H4 (cell line): ENCODE results near the gene DOK5. TPM values are rescaled to one million over a fixed set of nuclear protein-coding genes. Genes with fewer than 3 reads are reported as not detected.

Experiments used
- DNase-seq: peaks from one replicate; pipeline ENCODE4 v3.0.0-alpha.2; 2015; ENCODE audit warnings: low spot score
- total RNA-seq: library from RNA; depleted of rRNA; stranded (reverse); fragments of >200 nt; shearing (Covaris generic); gene quantifications from 2 replicates; pipeline ENCODE4 v1.2.3, GENCODE V29; 2014

DOK5 gene
- total RNA-seq, 1 experiment from 2014 or later: 1.2 TPM

DNA sequence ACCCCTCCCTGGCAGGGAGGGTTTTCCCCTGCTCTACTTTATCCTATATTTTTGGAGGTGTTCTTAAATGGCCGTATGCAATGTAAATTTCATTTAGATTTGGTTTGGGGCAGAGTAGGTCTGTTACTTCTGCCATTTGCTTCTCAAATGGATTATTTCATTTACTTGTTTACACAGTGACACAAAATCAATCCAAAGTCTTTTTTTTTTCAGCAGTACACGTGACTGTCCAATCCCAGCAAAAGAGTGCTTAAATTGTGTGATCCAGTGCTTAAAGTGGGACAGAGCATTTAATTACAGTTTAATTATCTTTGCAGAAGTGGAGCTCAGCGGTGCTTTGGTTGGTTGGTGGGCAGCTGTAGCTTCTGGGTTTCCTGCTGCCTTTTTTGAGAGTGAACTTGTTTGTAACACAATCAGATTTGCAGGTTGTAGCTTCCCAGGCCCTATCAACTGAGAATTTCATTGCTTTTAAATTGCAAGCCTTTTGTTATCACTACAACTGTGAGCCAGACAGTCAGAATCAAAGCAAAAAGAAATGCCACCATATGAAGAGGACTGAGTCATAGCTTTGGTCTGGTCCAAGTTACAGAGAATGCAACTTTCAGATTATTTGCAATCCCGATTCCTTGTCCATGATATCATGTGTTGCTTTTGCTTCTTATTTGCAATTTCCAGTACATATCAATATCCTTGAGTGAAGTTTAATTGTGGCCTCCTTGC is 216.9 kb downstream of the DOK5 start:
- DNase-seq: no peak

DNA sequence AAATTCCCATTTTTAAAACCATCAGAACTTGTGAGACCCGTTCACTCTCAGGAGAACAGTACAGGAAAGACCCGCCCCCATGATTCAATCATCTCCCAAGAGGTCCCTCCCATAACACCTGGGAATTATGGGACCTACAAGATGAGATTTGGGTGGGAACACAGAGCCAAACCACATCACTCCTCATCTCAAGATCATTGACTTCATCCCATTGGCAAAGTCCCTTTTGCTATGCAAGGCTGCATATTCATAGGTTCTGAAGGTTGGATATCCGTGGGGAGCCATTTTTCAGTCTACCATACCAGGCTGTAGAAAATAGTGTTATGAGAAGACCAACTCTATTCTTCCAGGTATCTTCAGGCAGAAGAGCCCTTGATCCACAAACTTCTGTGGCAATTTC is 219.1 kb downstream of the DOK5 start:
- no peak for DNase-seq

DNA sequence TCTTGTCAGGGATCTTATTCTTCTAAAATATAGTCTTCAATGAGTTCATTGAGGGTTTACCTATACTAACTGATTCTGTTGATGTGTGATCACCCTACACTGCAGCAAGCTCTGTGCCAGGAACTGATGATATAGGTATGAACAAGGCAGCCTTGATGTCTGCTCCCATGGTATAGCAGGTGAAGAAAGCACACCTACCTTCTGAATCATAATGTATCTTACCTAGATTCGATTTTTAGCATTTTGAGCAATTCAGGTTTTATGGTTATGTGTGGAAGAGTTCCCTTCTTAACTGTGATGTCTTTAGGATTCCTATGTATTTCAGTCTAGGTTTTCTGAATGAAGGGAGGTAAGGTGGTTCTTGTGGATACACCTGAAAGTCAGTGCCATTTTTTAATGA is 223.0 kb downstream of the DOK5 start:
- DNase-seq: no peak
